Keratinocyte (primary cell): ENCODE data around the gene PRSS33.

Experiments used
- CTCF ChIP-seq, 3 experiments: IDR thresholded peaks in 1 of 3; conservative IDR thresholded peaks in 1 of 3; optimal IDR thresholded peaks in 1 of 3; 2 replicates in 2 of 3; 3 replicates in 1 of 3; pipeline versions ENCODE3 to v1.5.1; 2011; ENCODE audit warnings: low read length in 3 of 3, mild to moderate bottlenecking in 3 of 3, moderate library complexity in 2 of 3, control low read depth in 1 of 3, inconsistent platforms in 1 of 3; ENCODE audit not compliant: insufficient read depth in 2 of 3; ENCODE audit errors: extremely low read depth in 1 of 3
- EZH2 ChIP-seq: IDR thresholded peaks from one replicate; pipeline ENCODE4 v1.6.1; 2012; ENCODE audit warnings: inconsistent platforms, mild to moderate bottlenecking, low read length, moderate library complexity

- TF ChIP-seq CTCF (optimal IDR thresholded peaks at IDR 0.05 in 1 of 3, IDR thresholded peaks at IDR 0.05 in 1 of 3, conservative IDR thresholded peaks at IDR 0.05 in 1 of 3; ENCODE audit: extremely low read depth in 1 of 3, insufficient read depth in 2 of 3, low read length in 3 of 3) (no peak), EZH2 (no peak)
Measured at GRCh38 chr16:2786061-2786825, 1.1 kb downstream of the PRSS33 start.
